HL-60/S4 (cell line): ENCODE results near the gene ZBTB7B.
"Not testable (repeated sequence)": the region's sequence is repeated elsewhere in the genome, so short reads cannot be mapped to it uniquely, and the experiment has no call there.

Experiments used
- in situ Hi-C: fragments of 300-500 bp; cut with MboI; formaldehyde crosslinking; loops from 2 replicates; pipeline ENCODE4 v1.14.3; 2022; ENCODE audit warnings: low sequenced_read_pairs

Gene ZBTB7B

DNA sequence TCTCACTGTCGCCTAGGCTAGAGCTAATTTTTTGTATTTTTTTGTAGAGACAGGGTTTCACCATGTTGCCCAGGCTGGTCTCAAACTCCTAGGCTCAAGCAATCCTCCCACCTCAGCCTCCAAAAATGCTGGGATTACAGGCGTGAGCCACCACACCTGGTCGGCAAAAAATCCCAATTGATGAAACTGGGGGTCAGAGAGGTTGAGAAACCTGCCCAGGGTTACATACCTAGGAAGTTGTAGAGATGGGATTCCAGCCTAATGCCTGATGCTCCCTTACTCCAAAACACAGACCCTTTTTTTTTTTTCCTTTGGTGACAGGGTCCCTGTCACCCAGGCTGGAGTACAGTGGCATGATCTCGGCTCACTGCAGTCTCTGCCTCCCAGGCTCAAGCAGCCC is 15.9 kb upstream of the ZBTB7B start:
- in situ Hi-C loops = not testable (repeated sequence)

DNA sequence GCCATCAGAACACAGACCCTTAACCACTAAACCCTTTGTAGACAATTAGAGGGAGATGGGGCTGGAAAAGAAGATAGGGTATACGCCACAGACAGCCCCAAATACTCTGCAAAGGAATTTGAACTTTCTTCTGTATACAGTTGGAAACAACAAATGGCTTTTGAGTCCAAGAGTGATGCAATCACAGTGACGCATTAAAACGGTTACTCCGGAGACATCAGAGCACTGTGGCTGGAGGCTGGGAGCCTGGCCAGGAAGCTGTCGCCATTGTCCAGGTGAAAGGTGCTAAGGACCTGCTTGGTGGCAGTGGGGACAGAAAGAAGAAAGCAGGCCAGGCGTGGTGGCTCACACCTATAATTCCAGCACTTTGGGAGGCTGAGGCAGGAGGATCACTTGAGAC is 15.3 kb upstream of the ZBTB7B start:
- in situ Hi-C loops = no loop called here

DNA sequence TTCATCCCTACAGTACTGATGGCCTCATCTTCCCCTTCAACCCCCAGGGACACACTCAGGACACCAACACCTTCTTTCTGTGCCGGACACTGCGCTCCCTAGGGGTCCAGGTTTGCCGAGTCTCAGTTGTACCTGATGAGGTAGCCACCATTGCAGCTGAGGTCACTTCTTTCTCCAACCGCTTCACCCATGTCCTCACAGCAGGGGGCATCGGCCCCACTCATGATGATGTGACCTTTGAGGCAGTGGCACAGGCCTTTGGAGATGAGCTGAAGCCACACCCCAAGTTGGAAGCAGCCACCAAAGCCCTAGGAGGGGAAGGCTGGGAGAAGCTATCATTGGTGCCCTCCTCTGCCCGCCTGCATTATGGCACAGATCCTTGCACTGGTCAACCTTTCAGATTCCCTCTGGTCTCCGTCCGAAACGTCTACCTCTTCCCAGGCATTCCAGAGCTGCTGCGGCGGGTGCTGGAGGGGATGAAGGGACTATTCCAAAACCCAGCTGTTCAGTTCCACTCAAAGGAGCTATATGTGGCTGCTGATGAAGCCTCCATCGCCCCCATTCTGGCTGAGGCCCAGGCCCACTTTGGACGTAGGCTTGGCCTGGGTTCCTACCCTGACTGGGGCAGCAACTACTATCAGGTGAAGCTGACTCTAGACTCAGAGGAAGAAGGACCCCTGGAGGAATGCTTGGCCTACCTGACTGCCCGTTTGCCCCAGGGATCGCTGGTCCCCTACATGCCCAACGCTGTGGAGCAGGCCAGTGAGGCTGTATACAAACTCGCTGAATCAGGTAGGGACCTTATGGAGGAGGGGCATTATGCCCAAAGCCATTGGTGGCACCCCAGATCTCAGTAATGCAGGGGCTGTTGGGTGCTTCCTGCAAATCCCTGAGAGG is 14.3 kb upstream of the ZBTB7B start:
- in situ Hi-C loops = no loop called here

DNA sequence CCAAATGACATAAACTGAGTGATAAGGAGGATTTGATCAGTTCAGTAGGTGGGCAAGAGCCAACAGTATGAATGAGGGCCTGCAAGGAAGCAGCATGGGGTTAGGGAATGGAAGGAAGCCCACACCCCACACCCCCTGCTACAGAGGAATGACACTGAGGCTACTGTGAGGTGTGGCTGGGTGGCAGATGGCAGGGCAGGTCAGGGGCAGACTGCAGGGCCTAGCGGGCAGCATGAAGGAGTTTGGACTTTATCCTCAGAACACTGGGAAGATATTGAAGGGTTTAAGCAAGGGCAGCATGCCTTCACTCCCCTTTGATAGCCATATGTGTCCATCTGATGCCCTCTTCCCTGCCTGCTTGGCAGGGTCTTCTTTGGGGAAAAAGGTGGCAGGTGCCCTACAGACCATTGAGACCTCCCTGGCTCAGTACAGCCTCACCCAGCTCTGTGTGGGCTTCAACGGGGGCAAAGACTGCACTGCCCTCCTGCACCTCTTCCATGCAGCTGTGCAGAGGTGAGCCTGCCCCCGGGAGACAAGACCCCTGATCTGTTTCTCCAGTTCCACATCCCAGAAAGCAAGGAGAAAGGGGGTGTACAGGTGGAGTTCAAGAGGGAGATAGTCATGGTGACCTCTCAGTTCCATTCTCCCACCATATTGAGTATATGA is 13.3 kb upstream of the ZBTB7B start:
- in situ Hi-C loops = no loop called here

- in situ Hi-C loops = no loop called here
Measured at GRCh38 chr1:154990276-154990675, 12.3 kb upstream of the ZBTB7B start.

- in situ Hi-C loops = no loop called here
Measured at GRCh38 chr1:154992721-154993571, 9.7 kb upstream of the ZBTB7B start.

DNA sequence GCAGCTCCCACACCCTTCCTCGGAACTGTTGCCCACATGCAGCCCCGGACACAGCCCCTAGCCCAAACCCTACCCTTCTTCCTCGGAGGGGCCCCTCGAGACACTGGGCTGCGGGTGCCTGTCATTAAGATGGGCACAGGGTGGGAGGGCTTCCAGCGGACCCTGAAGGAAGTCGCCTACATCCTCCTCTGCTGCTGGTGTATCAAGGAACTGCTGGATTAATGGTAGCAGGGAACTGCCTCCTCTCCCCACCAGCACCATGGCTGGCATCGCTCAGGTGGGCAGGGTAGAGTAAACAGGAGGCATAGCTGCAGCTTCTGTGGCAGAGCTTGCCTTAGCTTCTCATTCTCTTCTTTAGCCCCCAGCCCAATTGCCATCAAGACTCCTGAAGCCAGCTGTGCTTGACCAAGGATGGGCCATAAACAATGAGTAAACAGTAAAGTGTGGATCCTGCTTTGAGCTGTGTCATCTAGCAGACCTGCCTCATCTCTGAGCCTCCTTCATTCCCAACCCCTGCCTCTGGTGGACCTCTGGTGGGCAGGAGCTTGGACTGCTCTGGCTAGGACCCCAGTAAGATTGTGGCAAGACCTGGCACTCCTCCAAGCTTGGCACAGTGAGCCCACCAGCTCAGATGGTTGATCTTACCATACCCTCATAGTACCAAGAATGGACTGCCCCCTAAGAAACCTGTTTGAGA is 8.9 kb upstream of the ZBTB7B start, which contains the start of gene LENEP:
Gene LENEP, plus strand, starts transcription at position 15 of the 697 bp plus-strand sequence. Its CDS starts 22 bp downstream, at position 37.
- in situ Hi-C loops = no loop called here

GRCh38 chr1:154994269-154994587 is 8.4 kb upstream of the ZBTB7B start:
- in situ Hi-C loops = no loop called here

GRCh38 chr1:154994591-154994990 is 8.0 kb upstream of the ZBTB7B start:
- in situ Hi-C loops = no loop called here

GRCh38 chr1:154995301-154995983 is 7.2 kb upstream of the ZBTB7B start:
- in situ Hi-C loops = not testable (repeated sequence)

GRCh38 chr1:154996966-154997701 is 5.5 kb upstream of the ZBTB7B start:
- in situ Hi-C loops = no loop called here

- in situ Hi-C loops = no loop called here
Measured at GRCh38 chr1:154998201-154998780, 4.3 kb upstream of the ZBTB7B start.

- in situ Hi-C loops = no loop called here
Measured at GRCh38 chr1:154998818-154999570, 3.6 kb upstream of the ZBTB7B start.

DNA sequence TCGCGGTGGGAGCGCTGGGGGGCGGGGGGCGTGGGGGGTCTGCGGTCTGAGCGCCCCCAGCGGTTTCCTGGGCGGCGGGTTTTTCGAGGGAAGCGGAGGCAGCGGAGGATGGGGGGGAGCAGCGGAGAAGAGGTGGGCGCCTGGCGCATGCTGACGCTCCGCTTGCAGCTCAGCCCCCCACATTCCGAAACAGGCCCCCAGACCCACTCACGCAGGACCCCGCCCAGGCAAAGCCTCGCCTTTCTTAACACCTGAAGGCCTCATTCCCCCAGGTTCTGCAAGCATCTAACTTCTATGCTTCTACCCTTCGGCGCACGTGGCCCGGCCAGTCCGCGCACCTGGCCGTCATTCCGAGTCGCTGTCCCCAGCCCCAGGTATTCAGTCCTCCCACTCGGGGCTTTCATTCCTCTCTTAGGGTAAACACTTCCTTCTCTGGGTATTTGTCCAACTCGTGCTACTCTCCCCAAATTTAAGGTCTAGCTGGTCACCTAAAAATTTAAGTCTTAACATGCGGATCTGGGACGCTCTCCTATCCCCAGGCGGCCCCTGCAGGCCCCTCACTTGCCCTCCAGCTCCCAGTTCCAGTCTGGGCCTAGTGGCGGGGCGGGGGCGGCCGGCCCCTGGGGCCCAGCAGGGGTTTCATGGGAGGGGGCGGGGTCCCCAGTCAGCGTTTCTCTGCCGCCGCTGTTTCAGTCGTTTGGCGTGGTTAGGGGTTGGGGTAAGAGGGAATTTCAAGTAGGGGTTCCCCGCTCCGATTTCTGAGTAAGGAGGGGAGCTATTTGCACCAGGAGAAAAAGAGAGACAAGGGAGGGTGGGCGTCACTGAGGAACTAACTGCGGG is 2.8 kb upstream of the ZBTB7B start:
- in situ Hi-C loops = no loop called here

GRCh38 chr1:155000411-155000725 is 2.2 kb upstream of the ZBTB7B start:
- in situ Hi-C loops = no loop called here

- in situ Hi-C loops = no loop called here
Measured at GRCh38 chr1:155000726-155001424, 1.7 kb upstream of the ZBTB7B start.

DNA sequence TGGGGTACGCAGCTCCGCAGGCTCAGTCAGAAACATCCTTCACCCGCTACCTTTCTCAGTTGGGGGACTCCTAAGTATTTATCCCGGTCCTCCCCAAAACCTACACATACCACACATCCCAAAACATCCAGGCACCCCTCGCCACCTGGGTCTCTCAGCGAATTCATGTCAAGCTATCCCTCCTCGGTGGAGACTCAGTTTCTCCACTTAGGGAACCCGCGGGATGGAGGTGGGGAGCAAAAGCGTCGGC is 1.3 kb upstream of the ZBTB7B start:
- in situ Hi-C loops = no loop called here
